Stimulated activated memory B cell treated with anti-CD40 and anti-IgM and Interleukin-4, amounts not matched to agents 10 μg/mL and 1 μg/mL and 100 μg/mL, for 72 hours (primary cell): ENCODE results near the gene TMEM72.

ENCODE experiments used
- ATAC-seq: fragments of 150-1000 bp; cut with Tn5 transposase; 2 replicates; pipeline ENCODE4 v1.10.0; 2021
- H3K27ac Mint-ChIP-seq: one replicate; pipeline ENCODE4 v1.8.0; 2022; ENCODE audit warnings: mild to moderate bottlenecking, mixed read lengths
- H3K27me3 Mint-ChIP-seq: one replicate; pipeline ENCODE4 v1.8.0; 2022; ENCODE audit warnings: mixed read lengths
- H3K36me3 Mint-ChIP-seq: one replicate; pipeline ENCODE4 v1.8.0; 2022; ENCODE audit warnings: mixed read lengths
- H3K4me1 Mint-ChIP-seq: one replicate; pipeline ENCODE4 v1.8.0; 2022; ENCODE audit warnings: mixed read lengths
- H3K4me3 Mint-ChIP-seq: one replicate; pipeline ENCODE4 v1.8.0; 2022; ENCODE audit warnings: mild to moderate bottlenecking, moderate library complexity, mixed read lengths
- H3K9me3 Mint-ChIP-seq: one replicate; pipeline ENCODE4 v1.8.0; 2022; ENCODE audit warnings: mixed read lengths

The TMEM72 gene

GRCh38 chr10:44978213-44978569 lies 67.1 kb downstream of the TMEM72 start:
- H3K4me1 Mint-ChIP-seq: peaks cover 12% of the 10 kb centered on the region
- H3K9me3 Mint-ChIP-seq: no peaks in the 10 kb centered on the region
- H3K27me3 Mint-ChIP-seq: peaks cover 9% of the 10 kb centered on the region
- no peak overlapping the region for H3K4me3 Mint-ChIP-seq
- no peaks in the 10 kb centered on the region for H3K36me3 Mint-ChIP-seq
- H3K27ac Mint-ChIP-seq: no peak overlapping the region
- ATAC-seq: no peak

GRCh38 chr10:44978570-44979280 lies 67.6 kb downstream of the TMEM72 start, which contains the start of gene DEPP1:
TSS of gene DEPP1 (minus strand) at chr10:44978809. CDS start at chr10:44978030, 779 bp downstream.
- Mint-ChIP-seq H3K27ac (no peak within 1 kb of the TSS), H3K4me3 (no peak within 1 kb of the TSS), H3K9me3 (no peaks in the 10 kb centered on the region), H3K27me3 (peaks cover 9% of the 10 kb centered on the region), H3K4me1 (peaks cover 6% of the 10 kb centered on the region), H3K36me3 (no peaks in the 10 kb centered on the region)
- ATAC-seq: no peak

GRCh38 chr10:44979281-44980191 lies 68.4 kb downstream of the TMEM72 start:
- Mint-ChIP-seq H3K9me3 (no peaks in the 10 kb centered on the region), H3K4me1 (no peaks in the 10 kb centered on the region), H3K27ac (no peak overlapping the region), H3K4me3 (no peak overlapping the region), H3K27me3 (peaks cover 9% of the 10 kb centered on the region), H3K36me3 (no peaks in the 10 kb centered on the region)
- ATAC-seq: no peak

- Mint-ChIP-seq H3K36me3 (no peaks in the 10 kb centered on the region), H3K9me3 (no peaks in the 10 kb centered on the region), H3K27me3 (peaks cover 9% of the 10 kb centered on the region), H3K4me1 (no peaks in the 10 kb centered on the region), H3K4me3 (no peak overlapping the region), H3K27ac (no peak overlapping the region)
- no peak for ATAC-seq
These were observed 69.4 kb downstream of the TMEM72 start for GRCh38 chr10:44980309-44981171.

GRCh38 chr10:44981172-44982113 lies 70.3 kb downstream of the TMEM72 start:
- H3K4me1 Mint-ChIP-seq: no peaks in the 10 kb centered on the region
- no peak overlapping the region for H3K27ac Mint-ChIP-seq
- no peaks in the 10 kb centered on the region for H3K9me3 Mint-ChIP-seq
- H3K27me3 Mint-ChIP-seq: peaks cover 9% of the 10 kb centered on the region
- no peak for ATAC-seq
- no peak overlapping the region for H3K4me3 Mint-ChIP-seq
- H3K36me3 Mint-ChIP-seq: no peaks in the 10 kb centered on the region

- peaks cover 4% of the 10 kb centered on the region for H3K27me3 Mint-ChIP-seq
- H3K27ac Mint-ChIP-seq: no peak overlapping the region
- ATAC-seq: no peak
- no peaks in the 10 kb centered on the region for H3K9me3 Mint-ChIP-seq
- H3K4me1 Mint-ChIP-seq: no peaks in the 10 kb centered on the region
- H3K36me3 Mint-ChIP-seq: no peaks in the 10 kb centered on the region
- H3K4me3 Mint-ChIP-seq: no peak overlapping the region
These were observed 71.0 kb downstream of the TMEM72 start for GRCh38 chr10:44982114-44982460.

GRCh38 chr10:44982496-44982895 lies 71.4 kb downstream of the TMEM72 start:
- H3K4me1 Mint-ChIP-seq: no peaks in the 10 kb centered on the region

GRCh38 chr10:44983066-44983894 lies 72.1 kb downstream of the TMEM72 start:
- Mint-ChIP-seq H3K4me1 (no peaks in the 10 kb centered on the region), H3K36me3 (no peaks in the 10 kb centered on the region), H3K27me3 (no peaks in the 10 kb centered on the region), H3K4me3 (no peak overlapping the region), H3K27ac (no peak overlapping the region), H3K9me3 (no peaks in the 10 kb centered on the region)
- ATAC-seq: no peak

More at GRCh38 chr10:44982496-44982895, 71.4 kb downstream of the TMEM72 start:
- H3K27me3 Mint-ChIP-seq: peaks cover under 1% of the 10 kb centered on the region
- ATAC-seq: no peak
- H3K9me3 Mint-ChIP-seq: no peaks in the 10 kb centered on the region
- H3K4me3 Mint-ChIP-seq: no peak overlapping the region
- H3K27ac Mint-ChIP-seq: no peak overlapping the region
- no peaks in the 10 kb centered on the region for H3K36me3 Mint-ChIP-seq

GRCh38 chr10:44983895-44984278 lies 72.8 kb downstream of the TMEM72 start:
- no peak for ATAC-seq
- no peak overlapping the region for H3K4me3 Mint-ChIP-seq
- no peaks in the 10 kb centered on the region for H3K27me3 Mint-ChIP-seq
- no peaks in the 10 kb centered on the region for H3K4me1 Mint-ChIP-seq
- H3K9me3 Mint-ChIP-seq: no peaks in the 10 kb centered on the region
- no peak overlapping the region for H3K27ac Mint-ChIP-seq
- no peaks in the 10 kb centered on the region for H3K36me3 Mint-ChIP-seq

GRCh38 chr10:44984671-44985101 lies 73.5 kb downstream of the TMEM72 start:
- Mint-ChIP-seq H3K4me3 (no peak overlapping the region), H3K27me3 (peaks cover 7% of the 10 kb centered on the region), H3K9me3 (no peaks in the 10 kb centered on the region), H3K36me3 (no peaks in the 10 kb centered on the region), H3K27ac (no peak overlapping the region), H3K4me1 (no peaks in the 10 kb centered on the region)
- ATAC-seq: no peak

GRCh38 chr10:44985175-44985681 lies 74.1 kb downstream of the TMEM72 start:
- H3K27me3 Mint-ChIP-seq: peaks cover 12% of the 10 kb centered on the region
- no peak overlapping the region for H3K4me3 Mint-ChIP-seq
- no peaks in the 10 kb centered on the region for H3K4me1 Mint-ChIP-seq
- no peak overlapping the region for H3K27ac Mint-ChIP-seq
- ATAC-seq: no peak
- H3K9me3 Mint-ChIP-seq: no peaks in the 10 kb centered on the region
- H3K36me3 Mint-ChIP-seq: no peaks in the 10 kb centered on the region

- H3K4me3 Mint-ChIP-seq: no peak overlapping the region
- H3K9me3 Mint-ChIP-seq: no peaks in the 10 kb centered on the region
- H3K27ac Mint-ChIP-seq: no peak overlapping the region
- peaks cover 17% of the 10 kb centered on the region for H3K27me3 Mint-ChIP-seq
- H3K36me3 Mint-ChIP-seq: no peaks in the 10 kb centered on the region
- no peaks in the 10 kb centered on the region for H3K4me1 Mint-ChIP-seq
- ATAC-seq: no peak
These were observed 75.0 kb downstream of the TMEM72 start for GRCh38 chr10:44986179-44986578.
